Ectodermal cell (in vitro differentiated cells): ENCODE results near the gene AP1G2.
A peak's percentile ranks its signal among the peaks of the same experiment; 100 is the strongest.

Experiments
- H3K27ac ChIP-seq: 2 replicates; pipeline ENCODE4 v1.7.0; 2013; ENCODE audit warnings: mild to moderate bottlenecking, low read depth, low read length; ENCODE audit not compliant: insufficient read depth, poor library complexity, severe bottlenecking
- H3K27me3 ChIP-seq: 2 replicates; pipeline ENCODE4 v1.7.0; 2013; ENCODE audit warnings: mild to moderate bottlenecking, low read length; ENCODE audit not compliant: insufficient read depth, control insufficient read depth, poor library complexity, severe bottlenecking
- H3K36me3 ChIP-seq: one replicate; pipeline ENCODE4 v1.7.0; 2013; ENCODE audit warnings: low read length; ENCODE audit not compliant: control insufficient read depth, insufficient read depth
- H3K4me1 ChIP-seq: one replicate; pipeline ENCODE4 v1.7.0; 2013; ENCODE audit warnings: low read length; ENCODE audit not compliant: control insufficient read depth, insufficient read depth
- H3K4me3 ChIP-seq: 2 replicates; pipeline ENCODE4 v1.7.0; 2013; ENCODE audit warnings: low read depth, low read length, control low read depth; ENCODE audit not compliant: insufficient read depth
- H3K9me3 ChIP-seq: 2 replicates; pipeline ENCODE4 v1.7.0; 2013; ENCODE audit warnings: mild to moderate bottlenecking, low read length, moderate library complexity; ENCODE audit not compliant: control insufficient read depth
- WGBS, 2 experiments: methylation state at CpG; one replicate each; pipeline ENCODE4 v1.1.7; 2013; ENCODE audit warnings: missing lambda C conversion rate in 2 of 2; 5-methylcytosine and 5-hydroxymethylcytosine counted together

The AP1G2 gene

GRCh38 chr14:23529016-23529415, 38.6 kb downstream of the AP1G2 start:
- Histone ChIP-seq H3K36me3 (peaks cover 45% of the 10 kb centered on the region), H3K4me3 (no peak overlapping the region), H3K27ac (no peak overlapping the region), H3K27me3 (no peaks in the 10 kb centered on the region), H3K9me3 (no peaks in the 10 kb centered on the region), H3K4me1 (no peaks in the 10 kb centered on the region)
- 91 to 96% methylated on average over 3 of the region's 3 CpGs for WGBS, 2 experiments

- Histone ChIP-seq H3K36me3 (peaks cover 41% of the 10 kb centered on the region), H3K27me3 (no peaks in the 10 kb centered on the region), H3K9me3 (no peaks in the 10 kb centered on the region), H3K27ac (no peak overlapping the region), H3K4me1 (no peaks in the 10 kb centered on the region), H3K4me3 (no peak overlapping the region)
- WGBS, 2 experiments: 90 to 98% methylated on average over 1 of the region's 1 CpG
These were observed 39.0 kb downstream of the AP1G2 start for GRCh38 chr14:23528555-23528954.

- Histone ChIP-seq H3K27ac (no peak overlapping the region), H3K36me3 (peaks cover 25% of the 10 kb centered on the region), H3K9me3 (no peaks in the 10 kb centered on the region), H3K4me3 (no peak overlapping the region), H3K4me1 (no peaks in the 10 kb centered on the region), H3K27me3 (no peaks in the 10 kb centered on the region)
- WGBS, 2 experiments: 90 to 92% methylated on average over 8 of the region's 8 CpGs
These were observed 42.0 kb downstream of the AP1G2 start for GRCh38 chr14:23525611-23526010.

- H3K4me3 ChIP-seq: no peak overlapping the region
- WGBS, 2 experiments: 95 to 96% methylated on average over 14 of the region's 14 CpGs
- no peak overlapping the region for H3K27ac ChIP-seq
- H3K27me3 ChIP-seq: no peaks in the 10 kb centered on the region
- H3K36me3 ChIP-seq: peaks cover 25% of the 10 kb centered on the region
- H3K9me3 ChIP-seq: no peaks in the 10 kb centered on the region
- H3K4me1 ChIP-seq: no peaks in the 10 kb centered on the region
These were observed 42.6 kb downstream of the AP1G2 start for GRCh38 chr14:23524954-23525353.

GRCh38 chr14:23523229-23524016, 44.2 kb downstream of the AP1G2 start:
- Histone ChIP-seq H3K27me3 (no peaks in the 10 kb centered on the region), H3K4me3 (no peak overlapping the region), H3K36me3 (peaks cover 21% of the 10 kb centered on the region), H3K4me1 (peaks cover 6% of the 10 kb centered on the region), H3K27ac (no peak overlapping the region), H3K9me3 (no peaks in the 10 kb centered on the region)
- WGBS, 2 experiments: 93 to 94% methylated on average over 16 of the region's 16 CpGs

- WGBS, 2 experiments: 95% methylated on average over 7 to 9 of the region's 9 CpGs
- Histone ChIP-seq H3K36me3 (peaks cover 21% of the 10 kb centered on the region), H3K4me1 (peaks cover 11% of the 10 kb centered on the region), H3K9me3 (no peaks in the 10 kb centered on the region), H3K27me3 (no peaks in the 10 kb centered on the region), H3K4me3 (no peak overlapping the region), H3K27ac (no peak overlapping the region)
These were observed 44.9 kb downstream of the AP1G2 start for GRCh38 chr14:23522643-23523198.

GRCh38 chr14:23521785-23522640, 45.6 kb downstream of the AP1G2 start:
- WGBS, 2 experiments: 94 to 95% methylated on average over 20 of the region's 20 CpGs

GRCh38 chr14:23520899-23521533, 46.6 kb downstream of the AP1G2 start:
- no peaks in the 10 kb centered on the region for H3K9me3 ChIP-seq
- 84 to 89% methylated on average over 11 to 14 of the region's 14 CpGs for WGBS, 2 experiments
- H3K36me3 ChIP-seq: peaks cover 16% of the 10 kb centered on the region
- H3K4me1 ChIP-seq: peaks cover 11% of the 10 kb centered on the region
- H3K4me3 ChIP-seq: no peak overlapping the region
- H3K27me3 ChIP-seq: no peaks in the 10 kb centered on the region
- no peak overlapping the region for H3K27ac ChIP-seq

More at GRCh38 chr14:23521785-23522640, 45.6 kb downstream of the AP1G2 start:
- Histone ChIP-seq H3K4me3 (no peak overlapping the region), H3K27ac (no peak overlapping the region), H3K36me3 (peaks cover 21% of the 10 kb centered on the region), H3K9me3 (no peaks in the 10 kb centered on the region), H3K4me1 (peaks cover 11% of the 10 kb centered on the region), H3K27me3 (no peaks in the 10 kb centered on the region)

GRCh38 chr14:23518709-23519108, 48.9 kb downstream of the AP1G2 start:
- Histone ChIP-seq H3K36me3 (no peaks in the 10 kb centered on the region), H3K27me3 (no peaks in the 10 kb centered on the region), H3K4me3 (no peak overlapping the region), H3K27ac (peak overlapping the region; percentile 46), H3K9me3 (no peaks in the 10 kb centered on the region), H3K4me1 (peaks cover 11% of the 10 kb centered on the region)
- 79 to 80% methylated on average over 4 of the region's 4 CpGs for WGBS, 2 experiments
